Raji (cell line): ENCODE results near the gene EDDM13.

Source experiments
- POLR2A ChIP-seq: IDR thresholded peaks from 2 replicates; pipeline ENCODE4 v1.6.1; 2011; ENCODE audit warnings: low read depth, low read length, control low read depth; ENCODE audit not compliant: insufficient read depth

EDDM13 gene

DNA sequence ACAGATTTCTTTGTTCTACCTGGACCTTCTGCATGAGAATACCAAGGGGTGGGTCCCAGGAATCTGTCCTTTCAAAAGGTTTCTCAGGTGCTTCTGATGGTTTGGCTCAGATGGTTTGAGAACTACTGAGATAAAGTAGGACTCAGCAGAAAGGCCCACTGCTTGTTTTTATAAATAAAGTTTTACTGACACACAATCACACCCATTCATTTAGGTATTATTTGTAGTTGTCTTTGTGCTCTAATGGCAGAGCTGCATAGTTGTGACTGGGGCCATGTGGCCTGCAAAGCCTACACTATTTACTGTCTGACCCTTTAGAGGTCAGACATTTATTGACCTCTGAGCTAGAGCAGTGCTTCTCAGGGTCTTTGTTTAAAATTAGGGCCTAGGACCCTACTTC is 17.6 kb downstream of the EDDM13 start:
- TF ChIP-seq POLR2A = no peak

DNA sequence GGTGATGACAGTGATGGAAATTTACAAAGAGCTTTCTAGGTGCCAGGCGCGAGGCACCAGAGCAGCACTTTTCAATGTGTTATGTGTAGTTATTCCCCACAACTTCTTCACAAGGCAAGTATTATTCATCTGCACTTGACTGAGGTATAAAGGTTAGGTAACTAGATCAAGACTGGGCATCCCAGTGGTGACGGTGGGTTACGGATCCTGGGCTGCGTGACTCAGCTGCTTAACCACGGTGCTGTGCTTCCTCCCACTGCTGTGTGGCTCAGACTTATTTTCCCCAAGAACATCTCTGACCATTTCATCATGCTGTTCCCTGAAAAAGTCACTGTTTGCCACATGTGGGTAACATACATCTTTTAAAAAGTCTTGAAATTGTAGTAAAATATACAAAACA is 19.3 kb downstream of the EDDM13 start:
- TF ChIP-seq POLR2A = no peak

DNA sequence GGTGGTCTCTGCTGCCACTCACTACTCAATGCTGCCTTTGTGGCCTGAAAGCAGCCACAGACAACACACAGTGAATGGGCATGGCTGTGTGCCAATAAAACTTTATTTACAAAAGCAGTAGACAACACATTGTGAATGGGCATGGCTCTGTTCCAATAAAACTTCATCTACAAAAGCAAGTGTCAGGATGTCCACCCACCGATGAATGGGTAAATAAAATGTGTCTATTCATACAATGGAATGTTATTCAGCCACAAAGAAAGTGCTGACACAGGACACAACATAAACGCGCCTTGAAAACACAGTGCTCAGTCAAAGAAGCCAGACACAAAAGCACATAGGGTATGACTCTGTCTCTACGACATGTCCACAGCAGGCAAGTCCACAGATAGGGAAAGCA is 22.0 kb downstream of the EDDM13 start:
- no peak for TF ChIP-seq POLR2A

DNA sequence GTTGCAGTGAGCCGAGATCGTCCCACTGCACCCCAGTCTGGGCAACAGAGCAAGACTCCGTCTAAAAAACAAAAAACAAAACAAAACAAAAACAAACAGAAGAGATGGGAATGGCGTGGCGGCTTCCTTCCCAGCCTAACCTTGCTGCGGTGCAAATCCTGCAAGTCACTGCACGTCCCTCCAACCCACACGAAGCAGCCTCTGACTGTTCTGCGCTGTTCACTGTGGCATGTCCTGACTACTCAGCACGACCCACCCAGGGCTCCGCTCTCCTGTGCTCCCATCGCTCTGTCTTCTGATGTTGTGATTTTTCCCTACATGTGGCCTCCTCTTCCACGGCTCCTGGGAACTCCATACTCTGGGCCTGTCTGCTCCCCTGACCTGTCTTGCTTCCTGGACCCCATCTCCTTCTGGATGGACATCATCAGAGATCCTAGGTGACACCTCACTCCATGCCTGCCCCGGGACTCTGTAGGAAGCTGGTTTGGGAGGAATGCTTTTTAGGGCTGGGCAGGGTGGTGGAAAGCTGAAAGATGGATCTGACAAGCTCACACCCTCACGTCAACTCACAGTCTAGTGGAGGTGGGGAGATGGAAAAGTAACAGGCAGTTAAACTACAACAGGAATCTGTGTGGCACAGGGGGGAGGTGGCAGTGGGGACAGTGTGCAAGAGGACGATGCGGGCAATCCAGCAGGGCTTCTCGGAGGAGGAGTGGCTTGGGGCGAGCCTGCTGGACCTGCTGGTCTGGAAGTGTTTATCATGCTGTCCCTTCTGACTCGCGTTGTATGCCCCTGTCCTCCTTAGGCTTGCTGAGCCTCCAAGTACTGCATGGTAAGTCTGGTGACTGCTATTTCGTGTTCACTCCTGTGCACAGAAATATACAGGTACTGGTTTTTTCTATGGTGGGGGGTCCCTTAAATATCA is 23.2 kb downstream of the EDDM13 start:
- TF ChIP-seq POLR2A = no peak

DNA sequence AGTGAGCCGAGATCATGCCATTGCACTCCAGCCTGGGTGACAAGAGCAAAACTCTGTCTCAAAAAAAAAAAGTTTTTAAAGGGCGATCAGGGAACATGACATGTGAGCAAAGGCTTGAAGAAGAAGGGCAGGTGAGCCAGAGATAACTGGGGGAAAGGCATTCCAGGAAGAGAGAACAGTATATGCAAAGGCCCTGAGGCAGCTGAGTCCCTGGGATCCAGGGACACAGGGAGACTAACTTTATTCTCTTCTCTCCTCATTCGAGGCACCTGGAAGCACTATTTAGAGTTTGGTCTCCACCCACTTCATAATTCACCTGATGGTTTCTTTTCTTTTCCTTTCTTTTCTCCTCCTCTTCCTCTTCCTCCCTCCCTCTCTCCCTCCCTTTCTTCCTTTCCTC is 24.5 kb downstream of the EDDM13 start:
- TF ChIP-seq POLR2A = no peak

DNA sequence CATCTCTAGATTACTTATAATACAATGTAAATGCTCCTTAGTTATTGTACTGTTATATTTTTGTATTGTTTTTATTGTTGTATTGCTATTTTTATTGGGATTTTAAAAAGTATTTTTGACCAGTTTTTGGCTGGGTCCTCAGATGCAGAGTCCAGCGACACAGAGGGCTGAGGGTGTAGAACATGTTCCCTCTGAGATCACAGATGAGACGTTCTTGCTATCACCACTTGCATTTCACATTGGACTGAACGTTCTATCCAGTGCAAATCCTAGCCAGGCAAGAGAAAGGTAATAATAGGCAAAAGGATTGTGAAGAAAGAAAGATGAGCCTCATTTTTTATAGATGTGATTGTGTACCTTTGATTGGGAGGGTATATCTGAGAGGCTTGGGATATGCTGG is 27.1 kb downstream of the EDDM13 start:
- TF ChIP-seq POLR2A = no peak

DNA sequence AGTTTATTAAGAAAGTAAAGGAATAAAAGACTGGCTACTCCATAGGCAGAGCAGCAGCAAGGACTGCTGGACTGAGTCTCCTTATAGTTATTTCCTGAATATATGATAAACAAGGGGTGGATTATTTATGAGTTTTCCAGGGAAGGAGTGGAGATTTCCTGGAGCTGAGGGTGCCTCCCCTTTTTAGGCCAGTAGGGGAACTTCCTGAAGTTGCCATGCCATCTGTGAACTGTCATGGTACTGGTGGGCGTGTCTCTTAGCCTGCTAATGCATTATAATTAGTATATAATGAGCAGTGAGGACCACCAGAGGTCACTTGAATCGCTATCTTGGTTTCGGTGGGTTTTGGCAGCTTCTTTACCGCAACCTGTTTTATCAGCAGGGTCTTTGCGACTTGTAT is 28.6 kb downstream of the EDDM13 start:
- TF ChIP-seq POLR2A = no peak

DNA sequence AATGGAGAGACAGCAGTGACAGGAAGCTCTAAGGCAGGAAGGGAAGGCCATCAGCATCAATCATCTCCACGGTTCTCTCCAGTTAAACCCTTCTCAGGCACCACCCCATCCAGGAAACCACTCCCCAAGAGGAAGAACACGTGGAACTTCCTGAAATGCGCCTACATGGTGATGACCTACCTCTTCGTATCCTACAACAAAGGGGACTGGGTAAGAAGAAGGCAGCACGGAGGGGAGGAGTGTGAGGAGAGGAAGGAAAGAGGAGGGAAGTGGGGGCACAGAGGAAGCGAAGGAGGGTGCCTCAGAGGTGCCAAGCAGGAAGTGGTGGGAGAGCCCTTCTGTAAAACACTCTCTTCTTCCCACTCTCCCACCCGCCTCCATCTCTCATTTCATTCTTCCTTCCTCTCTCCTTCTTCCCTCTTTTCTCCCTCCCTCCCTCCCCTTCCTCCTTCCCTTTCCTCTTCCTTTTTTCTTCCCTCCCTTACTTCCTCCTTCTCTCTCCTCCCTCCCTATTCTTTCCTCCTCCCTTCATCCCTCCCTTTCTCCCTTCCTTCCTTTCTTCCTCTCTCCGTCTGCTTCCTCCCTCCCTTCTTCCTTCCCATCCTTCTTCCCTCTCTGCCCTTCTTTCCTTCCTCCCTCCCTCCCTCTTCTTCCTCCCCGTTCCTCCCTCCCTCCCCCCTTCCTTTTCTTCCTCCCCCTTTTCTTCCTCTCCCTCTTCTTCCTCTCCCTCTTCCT is 29.5 kb downstream of the EDDM13 start:
- no peak for TF ChIP-seq POLR2A

DNA sequence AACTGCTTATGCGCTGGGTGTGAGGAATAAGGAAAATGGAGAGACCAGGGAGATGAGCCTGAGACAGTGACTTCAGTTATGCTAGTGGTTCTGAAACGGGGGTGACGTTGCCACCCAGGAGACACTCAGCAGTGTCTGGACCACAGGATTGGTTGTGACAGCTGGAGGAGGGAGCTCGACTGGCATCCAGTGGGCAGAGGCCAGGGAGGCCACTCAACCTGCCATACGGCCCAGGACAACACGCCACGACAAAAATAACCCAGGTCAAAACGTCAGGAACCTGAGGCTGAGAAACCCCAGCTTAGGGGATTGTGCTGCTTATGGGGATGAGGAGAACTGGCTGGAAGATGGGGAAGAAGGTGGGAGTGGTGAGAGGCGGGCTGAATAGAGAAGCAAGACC is 31.7 kb downstream of the EDDM13 start:
- TF ChIP-seq POLR2A = no peak

DNA sequence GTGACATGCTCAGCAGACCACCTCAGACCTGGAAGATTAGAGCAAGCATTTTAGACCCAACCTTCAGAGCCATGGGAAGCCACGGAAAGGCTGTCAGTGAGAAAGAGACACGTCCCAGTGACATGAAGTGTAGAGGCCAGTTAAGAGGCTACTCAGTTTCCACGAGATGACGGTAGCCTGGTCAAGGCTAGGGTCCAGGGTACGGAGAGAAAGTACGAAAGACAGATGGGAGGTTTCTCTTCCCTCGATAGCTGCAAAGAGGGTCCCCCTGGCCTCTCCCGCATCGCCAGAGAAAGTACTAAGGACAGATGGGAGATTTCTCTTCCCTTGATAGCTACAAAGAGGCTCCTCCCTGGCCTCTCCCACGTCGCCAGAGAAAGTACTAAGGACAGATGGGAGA is 33.5 kb downstream of the EDDM13 start:
- no peak for TF ChIP-seq POLR2A

DNA sequence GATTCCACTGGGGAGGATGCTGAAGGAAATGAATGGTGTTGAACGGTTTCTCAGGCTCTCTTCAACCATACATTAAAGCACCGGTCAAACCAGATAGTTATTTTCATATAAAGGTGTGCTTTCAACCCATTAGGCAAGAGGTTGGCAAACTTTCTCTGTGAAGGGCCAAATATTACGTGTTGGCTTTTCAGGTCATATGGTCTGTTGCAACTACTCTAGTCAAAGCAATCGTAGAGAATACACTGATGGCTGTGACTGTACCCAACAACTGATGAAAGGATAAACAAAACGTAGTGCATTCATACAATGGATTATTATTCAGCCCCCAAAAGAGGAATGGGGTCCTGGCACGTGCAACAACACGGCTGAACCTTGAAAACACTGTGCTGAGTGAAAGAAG is 36.2 kb downstream of the EDDM13 start:
- TF ChIP-seq POLR2A = no peak

DNA sequence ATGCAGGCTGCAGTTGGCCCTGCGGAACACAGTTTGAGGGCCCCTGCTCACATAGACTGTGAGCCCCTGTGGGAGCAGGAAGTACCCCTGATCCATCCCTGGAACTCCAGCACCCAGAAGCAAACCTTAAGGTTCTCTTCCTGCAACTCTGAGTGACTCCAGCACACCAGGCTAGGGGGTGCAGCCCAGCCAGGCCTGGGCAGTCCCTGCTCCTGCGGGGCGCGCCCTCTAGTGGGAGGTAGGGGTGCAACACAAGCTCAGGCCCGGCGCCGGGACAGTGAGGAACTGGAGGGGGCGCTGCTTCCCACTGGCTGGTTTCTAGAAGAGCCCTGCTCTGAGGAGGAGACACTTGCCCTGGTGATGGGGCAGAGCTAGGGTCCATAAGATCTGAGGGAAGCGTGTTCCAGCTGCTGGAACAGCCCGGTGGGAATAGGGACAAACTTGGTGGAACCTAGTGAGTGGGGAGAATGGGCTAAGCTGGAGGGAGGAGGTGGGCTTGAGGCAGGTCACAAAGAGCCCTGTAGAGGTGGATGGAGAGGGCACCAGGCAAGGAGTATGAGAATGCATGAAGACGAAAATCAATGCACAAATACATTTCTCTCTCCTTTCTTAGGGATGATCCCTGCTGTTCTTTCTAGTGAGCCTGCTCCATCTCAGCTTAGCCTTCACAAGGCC is 37.1 kb downstream of the EDDM13 start:
- no peak for TF ChIP-seq POLR2A

DNA sequence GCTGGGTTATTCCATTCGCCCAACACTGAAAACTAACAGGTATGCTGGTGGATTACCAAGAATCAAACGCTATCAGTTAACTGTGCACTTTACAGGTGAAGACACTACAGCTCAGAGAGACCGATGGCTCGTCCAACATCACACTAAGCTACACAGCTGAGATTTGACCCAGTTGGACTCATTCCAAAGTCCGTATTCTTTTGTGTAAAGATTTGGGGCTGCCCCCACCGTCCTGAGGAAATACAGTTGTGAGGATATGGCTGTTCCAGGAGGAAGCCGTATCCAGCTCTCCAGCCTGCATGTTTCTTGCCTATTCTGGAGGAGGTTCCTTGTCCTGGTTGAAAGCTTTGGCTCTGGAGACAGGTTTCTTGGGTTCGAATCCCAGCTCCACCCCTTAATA is 37.9 kb downstream of the EDDM13 start:
- TF ChIP-seq POLR2A = no peak

DNA sequence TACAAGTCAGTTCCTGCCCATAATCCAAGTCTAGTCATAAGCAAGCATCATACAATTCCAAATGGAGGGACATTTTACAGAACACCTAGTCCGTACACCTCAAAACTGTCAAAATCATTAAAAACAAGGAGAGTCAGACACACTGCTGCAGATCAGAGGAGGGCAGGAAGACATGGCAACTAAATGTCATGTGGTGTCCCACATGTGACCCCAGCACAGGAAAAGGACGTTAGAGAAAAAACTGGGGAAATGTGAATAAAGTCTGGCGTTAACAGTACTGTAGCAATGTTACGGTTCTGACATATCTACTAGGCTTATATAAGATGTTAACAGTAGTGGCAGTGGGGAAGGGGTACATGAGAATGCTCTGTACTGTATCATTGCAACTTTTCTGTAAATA is 39.8 kb downstream of the EDDM13 start:
- no peak for TF ChIP-seq POLR2A

DNA sequence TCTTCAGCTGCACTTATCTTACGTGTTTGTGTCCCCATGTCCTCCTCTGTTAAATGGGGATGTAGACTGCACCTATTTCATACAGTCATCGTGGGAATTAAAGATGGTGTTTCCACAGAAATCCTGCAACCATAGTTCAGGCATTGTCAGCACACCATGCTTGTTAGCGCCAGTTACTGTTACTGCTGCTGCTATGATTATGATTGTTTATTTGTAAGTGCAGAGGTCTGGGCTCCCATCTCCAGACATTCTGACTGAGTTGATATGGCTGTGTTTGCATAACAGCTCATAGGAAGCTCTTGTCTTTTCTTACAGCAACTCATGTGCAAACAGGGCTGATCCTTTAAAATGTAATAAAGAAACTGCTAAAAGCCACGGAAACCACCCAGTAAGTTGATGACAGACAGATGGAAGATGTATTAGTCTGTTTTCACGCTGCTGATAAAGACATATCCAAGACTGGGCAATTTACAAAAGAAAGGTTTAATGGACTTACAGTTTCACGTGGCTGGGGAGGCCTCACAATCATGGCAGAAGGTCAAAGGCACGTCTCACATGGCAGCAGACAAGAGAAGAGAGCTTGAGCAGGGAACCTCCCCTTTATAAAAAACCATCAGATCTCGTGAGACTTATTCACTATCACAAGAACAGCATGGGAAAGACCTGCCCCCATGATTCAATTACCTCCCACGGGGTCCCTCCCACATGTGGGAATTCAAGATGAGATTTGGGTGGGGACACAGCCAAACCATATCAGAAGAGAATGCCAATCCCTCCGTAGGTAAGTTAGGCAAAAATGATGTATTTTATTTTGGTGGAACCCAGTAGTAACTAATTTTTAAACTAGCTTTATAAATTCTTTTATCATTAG is 40.5 kb downstream of the EDDM13 start:
- no peak for TF ChIP-seq POLR2A

DNA sequence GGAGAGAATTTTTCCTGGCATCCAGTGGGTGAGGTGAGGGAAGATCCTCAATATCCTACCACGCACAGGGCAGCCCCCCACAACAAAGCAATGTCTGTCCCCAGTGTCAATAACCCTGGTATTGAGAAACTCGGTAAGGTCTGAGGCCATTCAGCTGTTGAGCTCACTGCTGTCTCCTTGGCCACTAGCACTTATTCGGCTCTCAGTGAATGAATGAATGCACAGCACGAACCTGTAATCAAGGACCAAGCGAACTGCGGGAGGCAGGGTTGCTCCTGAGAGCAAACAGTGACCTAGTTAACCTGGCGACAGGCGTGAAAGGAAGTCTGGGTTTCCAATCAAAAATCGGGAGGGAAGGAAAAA is 41.5 kb downstream of the EDDM13 start:
- TF ChIP-seq POLR2A = no peak
